GM12801 (cell line): ENCODE measurements around the gene ATCAY.

ENCODE experiments used
- TF ChIP-seq, protein P1 (sequence below): IDR thresholded peaks from one replicate; pipeline ENCODE4 v1.5.1; 2011; ENCODE audit warnings: control low read depth; ENCODE audit not compliant: insufficient read length; ENCODE audit errors: extremely low read depth

ATCAY gene

DNA sequence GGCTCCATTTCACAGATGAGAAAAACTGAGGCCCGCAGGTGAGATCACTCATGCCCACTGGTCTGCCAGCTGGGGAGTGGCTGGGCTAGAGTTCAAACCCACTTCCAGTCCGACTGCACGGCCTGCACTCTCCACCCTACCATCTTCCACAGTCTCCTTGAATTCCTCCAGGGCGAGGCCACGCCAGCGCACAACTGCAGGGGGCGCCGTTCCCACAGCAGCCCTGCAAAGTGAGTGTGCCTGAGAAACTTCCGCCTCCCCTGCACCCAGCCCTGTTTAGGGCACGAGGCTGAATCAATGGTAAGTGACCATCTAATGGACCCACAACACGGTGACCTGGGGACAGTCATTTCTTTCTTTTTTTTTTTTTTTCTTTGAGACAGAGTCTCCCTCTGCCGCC lies 829 bp upstream of the ATCAY start:
- TF ChIP-seq, protein P1, sequence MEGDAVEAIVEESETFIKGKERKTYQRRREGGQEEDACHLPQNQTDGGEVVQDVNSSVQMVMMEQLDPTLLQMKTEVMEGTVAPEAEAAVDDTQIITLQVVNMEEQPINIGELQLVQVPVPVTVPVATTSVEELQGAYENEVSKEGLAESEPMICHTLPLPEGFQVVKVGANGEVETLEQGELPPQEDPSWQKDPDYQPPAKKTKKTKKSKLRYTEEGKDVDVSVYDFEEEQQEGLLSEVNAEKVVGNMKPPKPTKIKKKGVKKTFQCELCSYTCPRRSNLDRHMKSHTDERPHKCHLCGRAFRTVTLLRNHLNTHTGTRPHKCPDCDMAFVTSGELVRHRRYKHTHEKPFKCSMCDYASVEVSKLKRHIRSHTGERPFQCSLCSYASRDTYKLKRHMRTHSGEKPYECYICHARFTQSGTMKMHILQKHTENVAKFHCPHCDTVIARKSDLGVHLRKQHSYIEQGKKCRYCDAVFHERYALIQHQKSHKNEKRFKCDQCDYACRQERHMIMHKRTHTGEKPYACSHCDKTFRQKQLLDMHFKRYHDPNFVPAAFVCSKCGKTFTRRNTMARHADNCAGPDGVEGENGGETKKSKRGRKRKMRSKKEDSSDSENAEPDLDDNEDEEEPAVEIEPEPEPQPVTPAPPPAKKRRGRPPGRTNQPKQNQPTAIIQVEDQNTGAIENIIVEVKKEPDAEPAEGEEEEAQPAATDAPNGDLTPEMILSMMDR: no peak

DNA sequence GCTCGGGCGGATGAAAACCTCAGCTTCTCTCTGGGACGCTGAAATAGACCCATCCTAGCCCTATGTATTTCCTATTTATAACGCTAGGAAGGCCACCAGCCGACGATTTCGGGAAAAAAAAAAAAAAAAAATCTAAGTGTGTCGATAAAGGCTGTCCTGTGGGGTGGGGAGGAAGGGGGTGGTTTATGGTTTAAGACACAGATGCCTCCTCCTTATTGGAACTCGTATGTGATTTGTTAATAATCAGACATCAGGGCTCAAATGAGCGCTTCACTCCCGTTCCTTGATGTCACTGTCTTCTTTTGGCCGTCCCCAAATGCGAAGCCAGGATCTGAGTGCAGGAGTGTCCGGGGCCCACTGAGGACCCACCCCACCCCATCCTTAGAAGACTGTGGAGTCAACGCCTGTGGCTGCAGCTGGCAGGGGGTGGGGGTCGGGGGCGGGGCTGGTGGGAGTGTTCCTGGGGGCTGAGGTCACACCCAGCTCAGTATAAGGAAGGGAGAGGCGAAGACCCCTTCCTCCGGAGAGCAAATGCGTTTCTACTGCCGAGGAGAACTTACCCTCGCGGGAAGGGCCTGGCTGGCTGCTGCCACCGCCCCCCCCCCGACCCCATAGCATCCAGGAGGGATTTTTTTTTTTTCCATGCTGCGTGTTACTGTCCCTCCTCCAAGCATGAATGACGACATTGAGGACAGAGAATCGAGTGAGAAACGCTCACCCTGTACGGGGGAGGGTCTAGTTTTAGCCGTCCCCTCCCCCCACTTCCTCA lies 971 bp downstream of the ATCAY start:
- TF ChIP-seq, protein P1: no peak

DNA sequence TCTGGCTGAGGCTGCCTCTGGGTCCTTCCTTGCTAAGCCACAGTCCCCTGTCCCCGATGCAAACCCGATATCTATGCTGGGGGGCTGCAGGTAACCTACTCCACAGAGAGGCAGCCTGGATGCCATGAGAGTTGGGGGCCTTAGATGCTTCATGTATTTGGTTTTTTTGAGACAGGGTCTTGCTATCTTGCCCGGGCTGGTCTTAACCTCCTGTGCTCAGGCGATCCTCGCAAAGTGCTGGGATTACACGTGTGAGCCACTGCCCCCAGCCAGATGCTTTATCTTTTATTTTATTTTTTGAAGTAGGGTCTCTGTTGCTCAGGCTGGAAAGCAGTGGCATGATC lies 1.5 kb downstream of the ATCAY start:
- TF ChIP-seq, protein P1: no peak

DNA sequence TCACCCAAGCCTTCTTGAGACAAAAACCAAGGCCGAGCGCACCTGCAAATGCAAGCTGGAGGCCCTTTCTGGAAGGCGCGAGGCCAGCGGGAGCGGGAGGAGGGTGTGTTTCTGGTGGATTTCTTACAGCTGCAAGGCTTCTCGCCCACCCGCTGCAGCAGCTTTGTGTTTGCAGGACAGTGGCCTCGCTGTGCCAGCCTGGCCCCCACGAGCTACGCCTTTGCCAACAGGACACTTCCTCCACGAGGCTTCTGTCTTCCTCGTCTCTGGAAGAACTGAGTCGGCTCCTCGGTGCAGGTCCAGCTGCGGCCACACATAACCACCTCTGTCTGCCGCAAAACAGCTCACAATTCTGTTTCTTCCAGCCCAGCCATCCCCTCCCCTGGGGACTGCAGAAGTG lies 10.1 kb downstream of the ATCAY start:
- TF ChIP-seq, protein P1: no peak

DNA sequence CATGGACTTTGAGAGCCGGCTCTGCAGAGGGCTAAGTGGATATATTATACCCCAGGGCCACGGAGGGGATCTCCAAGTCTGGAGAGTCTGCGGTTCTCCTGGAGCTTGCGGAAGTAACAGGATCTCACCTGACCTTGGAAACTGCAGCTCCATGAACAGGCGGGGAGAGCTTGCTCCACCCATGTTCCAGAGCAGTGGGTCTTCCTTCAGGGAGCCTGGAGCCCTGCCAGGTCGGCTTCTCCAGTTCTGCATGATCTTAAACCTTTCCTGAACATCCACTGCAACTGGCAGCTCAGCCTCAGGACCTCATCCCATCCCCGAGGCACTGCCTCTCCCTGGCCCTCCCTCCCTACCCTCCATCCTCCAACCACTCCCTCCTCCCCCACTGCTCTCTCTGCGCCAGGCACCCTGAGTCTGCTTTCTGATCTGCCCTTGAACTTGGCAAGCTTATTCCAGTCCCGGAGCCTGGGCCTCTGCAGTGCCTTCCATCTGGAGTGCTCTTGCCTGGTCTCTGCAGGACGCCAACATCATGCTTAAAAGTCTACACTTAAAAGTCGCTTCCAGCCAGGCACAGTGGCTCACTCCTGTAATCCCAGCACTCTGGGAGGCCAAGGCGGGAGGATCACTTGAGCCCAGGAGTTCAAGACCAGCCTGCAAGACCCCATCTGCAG lies 13.2 kb downstream of the ATCAY start:
- TF ChIP-seq, protein P1: no peak

DNA sequence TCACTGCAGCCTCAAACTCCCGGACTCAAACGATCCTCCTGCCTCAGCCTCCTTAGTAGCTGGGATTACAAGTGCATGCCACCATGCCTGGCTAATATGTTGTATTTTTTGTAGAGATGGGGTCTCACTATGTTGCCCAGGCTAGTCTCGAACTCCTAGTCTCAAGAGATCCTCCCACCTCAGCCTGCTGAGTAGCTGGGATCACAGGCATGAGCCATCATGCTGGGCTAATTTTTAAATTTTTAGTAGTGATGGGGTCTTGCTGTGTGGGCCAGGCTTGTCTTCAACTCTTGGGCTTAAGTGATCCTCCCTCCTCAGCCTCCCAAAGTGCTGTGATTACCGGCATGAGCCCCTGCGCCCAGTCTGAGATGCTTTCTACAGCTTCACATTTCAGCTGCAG lies 15.3 kb downstream of the ATCAY start:
- TF ChIP-seq, protein P1: no peak

DNA sequence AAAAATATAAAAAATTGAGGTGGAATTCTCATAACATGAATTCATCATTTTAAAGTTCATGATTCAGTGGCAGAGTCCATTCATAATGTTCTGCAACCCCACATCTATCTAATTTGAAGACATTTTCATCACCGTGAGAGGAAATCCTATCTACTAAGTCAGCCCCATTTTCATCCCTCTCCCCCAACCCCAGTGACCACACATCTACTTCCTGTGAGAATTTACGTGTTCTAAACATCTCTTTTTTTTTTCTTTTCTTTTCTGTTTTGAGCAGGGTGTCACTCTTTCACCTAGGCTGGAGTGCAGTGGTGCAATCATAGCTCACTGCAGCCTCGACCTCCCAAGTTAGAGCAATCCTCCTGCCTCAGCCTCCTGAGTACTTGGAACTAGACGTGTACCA lies 17.5 kb downstream of the ATCAY start:
- TF ChIP-seq, protein P1: no peak
